Nephron progenitor cell (in vitro differentiated cells): ENCODE results near the gene TNFAIP8L2.

Experiments
- DNase-seq: peaks from one replicate; pipeline ENCODE4 v3.0.0; 2021
- H3K27ac Mint-ChIP-seq: 2 replicates; pipeline ENCODE4 v1.8.0; 2021; ENCODE audit warnings: mild to moderate bottlenecking, moderate library complexity, mixed read lengths
- H3K27me3 Mint-ChIP-seq: 2 replicates; pipeline ENCODE4 v1.8.0; 2021; ENCODE audit warnings: mild to moderate bottlenecking, low read depth, mixed read lengths; ENCODE audit not compliant: poor library complexity
- H3K36me3 Mint-ChIP-seq: 2 replicates; pipeline ENCODE4 v1.8.0; 2021; ENCODE audit warnings: low read depth, mixed read lengths
- H3K4me1 Mint-ChIP-seq: 2 replicates; pipeline ENCODE4 v1.8.0; 2021; ENCODE audit warnings: mixed read lengths
- H3K4me3 Mint-ChIP-seq: 2 replicates; pipeline ENCODE4 v1.8.0; 2021; ENCODE audit warnings: mild to moderate bottlenecking, moderate library complexity, mixed read lengths
- H3K9me3 Mint-ChIP-seq: 2 replicates; pipeline ENCODE4 v1.8.0; 2021; ENCODE audit warnings: mild to moderate bottlenecking, moderate library complexity, mixed read lengths
- CTCF ChIP-seq: fragments of 200-600 bp; sonication (generic); IDR thresholded peaks from 2 replicates; pipeline ENCODE4 v1.5.0; 2021; ENCODE audit warnings: antibody characterized with exemption

The TNFAIP8L2 gene

GRCh38 chr1:151134991-151135390 lies 21.5 kb upstream of the TNFAIP8L2 start:
- no peak overlapping the region for H3K4me3 Mint-ChIP-seq
- no peak for DNase-seq
- H3K36me3 Mint-ChIP-seq: peaks cover 61% of the 10 kb centered on the region
- TF ChIP-seq CTCF: no peak
- no peaks in the 10 kb centered on the region for H3K9me3 Mint-ChIP-seq
- peaks cover 17% of the 10 kb centered on the region for H3K4me1 Mint-ChIP-seq
- peaks cover 41% of the 10 kb centered on the region for H3K27me3 Mint-ChIP-seq
- H3K27ac Mint-ChIP-seq: no peak overlapping the region

GRCh38 chr1:151135433-151136385 lies 20.7 kb upstream of the TNFAIP8L2 start:
- Mint-ChIP-seq H3K27me3 (peaks cover 37% of the 10 kb centered on the region), H3K36me3 (peaks cover 61% of the 10 kb centered on the region), H3K4me3 (no peak overlapping the region), H3K9me3 (no peaks in the 10 kb centered on the region), H3K27ac (no peak overlapping the region), H3K4me1 (peaks cover 15% of the 10 kb centered on the region)
- DNase-seq: no peak
- no peak for TF ChIP-seq CTCF

- DNase-seq: no peak
- Mint-ChIP-seq H3K27me3 (peaks cover 32% of the 10 kb centered on the region), H3K36me3 (peaks cover 66% of the 10 kb centered on the region), H3K4me1 (peaks cover 7% of the 10 kb centered on the region), H3K9me3 (no peaks in the 10 kb centered on the region), H3K27ac (no peak overlapping the region), H3K4me3 (no peak overlapping the region)
- TF ChIP-seq CTCF: no peak
Observed at GRCh38 chr1:151137789-151138188, 18.7 kb upstream of the TNFAIP8L2 start.

- Mint-ChIP-seq H3K4me3 (no peak overlapping the region), H3K4me1 (peaks cover 45% of the 10 kb centered on the region), H3K9me3 (no peaks in the 10 kb centered on the region), H3K27me3 (peaks cover 9% of the 10 kb centered on the region), H3K36me3 (peaks cover 25% of the 10 kb centered on the region), H3K27ac (peak overlapping the region; percentile 90)
- DNase-seq: no peak
- TF ChIP-seq CTCF: no peak
Observed at GRCh38 chr1:151142411-151143056, 13.9 kb upstream of the TNFAIP8L2 start.

- TF ChIP-seq CTCF: no peak
- no peaks in the 10 kb centered on the region for H3K9me3 Mint-ChIP-seq
- peak overlapping the region; percentile 87 for H3K4me3 Mint-ChIP-seq
- no peak overlapping the region for H3K27ac Mint-ChIP-seq
- peaks cover 22% of the 10 kb centered on the region for H3K36me3 Mint-ChIP-seq
- peaks cover 50% of the 10 kb centered on the region for H3K4me1 Mint-ChIP-seq
- DNase-seq: no peak
- H3K27me3 Mint-ChIP-seq: peaks cover 11% of the 10 kb centered on the region
Observed at GRCh38 chr1:151143057-151143435, 13.4 kb upstream of the TNFAIP8L2 start.
